LNCAP (cell line): Measurements from ENCODE around the gene ITPK1.

Source experiments
- TF ChIP-seq, protein P1 (sequence below): fragments of 450-650 bp; IDR thresholded peaks from 2 replicates; pipeline ENCODE4 v1.5.1; 2017; ENCODE audit warnings: mild to moderate bottlenecking

Gene ITPK1

DNA sequence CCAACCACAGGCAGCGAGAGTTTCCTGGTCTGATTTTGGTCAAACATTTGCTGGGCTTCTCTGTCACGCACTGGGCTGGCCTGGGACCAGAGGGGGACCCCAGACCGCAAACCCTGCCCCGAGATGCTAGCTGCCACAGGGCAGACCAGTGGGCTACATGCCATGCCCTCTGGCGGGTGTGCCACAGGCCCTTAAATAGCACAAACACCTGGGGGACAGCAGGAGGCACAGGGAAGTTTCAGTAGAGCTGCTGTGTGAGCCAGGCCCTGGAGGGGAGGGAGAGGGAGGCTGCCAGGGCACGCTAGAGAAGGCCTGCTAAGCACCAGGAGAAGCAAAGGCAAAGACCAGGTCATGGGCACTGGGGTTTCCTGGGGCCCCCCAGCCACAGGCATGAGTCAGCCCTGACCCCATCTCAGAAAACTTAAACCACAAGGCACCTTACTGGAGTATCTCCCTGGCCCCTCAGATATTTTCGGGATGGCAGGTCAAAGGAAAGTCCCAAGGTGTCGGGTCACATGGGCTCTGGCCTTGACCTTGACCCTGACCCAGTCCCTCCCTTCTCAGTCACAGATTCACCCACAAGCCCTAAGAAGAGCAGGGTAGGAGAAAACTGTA, 29.2 kb downstream of the ITPK1 start:
- TF ChIP-seq, protein P1, sequence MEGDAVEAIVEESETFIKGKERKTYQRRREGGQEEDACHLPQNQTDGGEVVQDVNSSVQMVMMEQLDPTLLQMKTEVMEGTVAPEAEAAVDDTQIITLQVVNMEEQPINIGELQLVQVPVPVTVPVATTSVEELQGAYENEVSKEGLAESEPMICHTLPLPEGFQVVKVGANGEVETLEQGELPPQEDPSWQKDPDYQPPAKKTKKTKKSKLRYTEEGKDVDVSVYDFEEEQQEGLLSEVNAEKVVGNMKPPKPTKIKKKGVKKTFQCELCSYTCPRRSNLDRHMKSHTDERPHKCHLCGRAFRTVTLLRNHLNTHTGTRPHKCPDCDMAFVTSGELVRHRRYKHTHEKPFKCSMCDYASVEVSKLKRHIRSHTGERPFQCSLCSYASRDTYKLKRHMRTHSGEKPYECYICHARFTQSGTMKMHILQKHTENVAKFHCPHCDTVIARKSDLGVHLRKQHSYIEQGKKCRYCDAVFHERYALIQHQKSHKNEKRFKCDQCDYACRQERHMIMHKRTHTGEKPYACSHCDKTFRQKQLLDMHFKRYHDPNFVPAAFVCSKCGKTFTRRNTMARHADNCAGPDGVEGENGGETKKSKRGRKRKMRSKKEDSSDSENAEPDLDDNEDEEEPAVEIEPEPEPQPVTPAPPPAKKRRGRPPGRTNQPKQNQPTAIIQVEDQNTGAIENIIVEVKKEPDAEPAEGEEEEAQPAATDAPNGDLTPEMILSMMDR: no peak

DNA sequence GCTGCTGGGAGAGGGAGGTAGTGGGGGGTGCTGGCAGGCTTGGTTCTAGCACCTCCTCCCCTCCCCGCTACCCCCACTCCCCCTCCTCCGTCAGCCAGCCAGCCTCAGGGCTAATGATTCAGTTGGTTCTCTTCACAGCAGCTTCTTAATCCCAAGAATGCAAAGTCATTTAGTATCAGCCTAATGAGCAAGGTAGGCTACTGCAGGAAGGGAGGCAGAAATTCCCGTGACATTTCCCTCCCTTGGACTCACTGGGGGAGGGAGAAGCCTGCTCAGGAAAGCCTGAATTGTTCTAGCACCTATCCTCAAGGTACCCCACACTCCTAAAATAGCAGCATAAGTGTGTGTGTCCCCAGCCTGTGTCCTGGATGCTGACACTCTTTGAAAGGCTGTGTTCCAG, 29.8 kb downstream of the ITPK1 start:
- TF ChIP-seq, protein P1: no peak

DNA sequence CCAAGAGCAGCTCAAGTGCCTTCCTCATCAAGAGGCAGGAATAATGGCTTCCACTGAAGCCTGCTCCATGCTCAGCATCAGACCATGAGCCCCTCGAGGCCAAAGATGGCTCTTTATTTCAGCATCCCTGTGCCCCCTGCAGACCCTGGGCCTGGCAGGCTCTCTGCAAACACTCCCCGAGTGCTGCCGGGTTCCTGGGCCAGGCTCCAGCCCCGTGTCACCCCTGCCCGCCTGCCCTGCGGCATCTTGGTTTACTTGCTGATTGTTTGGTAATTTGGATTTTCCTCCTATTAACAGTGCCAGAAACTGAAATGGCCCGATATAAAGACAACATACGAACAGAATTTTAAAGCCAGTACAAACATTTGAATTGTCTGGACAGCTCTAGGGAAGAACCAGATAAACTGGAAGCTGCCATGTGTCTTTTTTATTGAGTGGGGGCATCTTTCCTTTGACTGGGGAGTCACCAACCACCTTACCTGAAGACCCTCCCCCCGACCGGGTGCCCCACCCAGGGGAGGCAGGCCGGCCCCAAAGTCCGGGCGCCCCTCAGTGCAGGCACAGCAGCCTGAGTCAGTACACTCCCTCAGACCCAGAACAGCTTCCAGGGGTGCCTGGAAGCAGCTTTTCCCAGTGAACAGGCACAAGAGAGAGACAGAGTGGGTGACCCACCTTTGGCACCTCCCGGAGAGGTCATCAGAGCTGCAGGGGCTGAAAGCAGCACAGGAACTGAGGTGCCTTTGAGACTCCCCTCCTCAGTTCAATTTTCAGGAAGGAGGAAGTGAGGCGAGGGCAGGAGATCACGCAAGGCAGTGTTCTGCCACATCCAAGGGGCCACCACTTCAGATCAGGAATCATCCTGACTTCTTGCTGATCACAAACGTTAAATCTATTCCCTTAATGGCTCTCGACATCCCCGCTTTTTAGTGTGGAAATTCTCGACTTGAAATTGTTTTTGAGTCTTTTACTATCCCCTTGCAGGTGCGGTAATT, 30.6 kb downstream of the ITPK1 start:
- TF ChIP-seq, protein P1: no peak

DNA sequence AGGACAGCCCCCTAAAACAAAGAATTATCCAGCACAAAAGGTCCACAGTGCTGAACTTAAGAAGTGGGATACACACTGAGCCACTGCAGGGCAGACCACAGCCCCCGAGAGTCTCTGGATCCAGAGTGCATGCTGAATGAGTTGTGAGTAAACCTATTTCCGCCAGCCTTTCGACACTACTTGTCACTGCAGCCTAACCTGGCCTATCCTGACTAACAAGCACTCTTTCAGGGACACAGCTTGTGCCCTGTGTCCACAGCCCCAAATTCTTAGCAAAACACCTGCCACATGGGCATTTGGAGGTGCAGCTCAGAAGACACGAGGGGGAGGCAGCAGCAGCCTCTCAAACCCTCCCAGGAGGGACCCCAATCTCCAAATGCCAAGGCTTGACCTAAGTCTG, 31.3 kb downstream of the ITPK1 start:
- TF ChIP-seq, protein P1: no peak

DNA sequence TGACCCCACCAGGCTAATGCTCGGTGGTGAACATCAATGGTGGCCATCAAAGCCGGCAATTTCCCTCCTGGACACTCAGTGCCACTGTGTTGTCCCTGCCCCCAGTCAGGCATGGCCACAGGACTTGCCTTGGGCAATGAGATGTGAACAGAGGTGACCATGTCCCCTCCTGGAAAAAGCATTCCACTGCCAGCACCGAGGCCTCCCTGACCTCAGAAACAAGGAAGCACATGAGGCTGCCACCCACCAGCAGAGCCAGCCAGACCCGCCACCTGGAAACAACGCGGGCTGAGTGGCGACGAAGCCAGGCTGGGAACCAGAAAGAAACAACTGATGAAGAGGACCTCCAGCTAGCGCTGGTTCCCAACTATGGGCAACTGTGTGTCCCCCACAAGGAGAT, 31.8 kb downstream of the ITPK1 start:
- TF ChIP-seq, protein P1: no peak

DNA sequence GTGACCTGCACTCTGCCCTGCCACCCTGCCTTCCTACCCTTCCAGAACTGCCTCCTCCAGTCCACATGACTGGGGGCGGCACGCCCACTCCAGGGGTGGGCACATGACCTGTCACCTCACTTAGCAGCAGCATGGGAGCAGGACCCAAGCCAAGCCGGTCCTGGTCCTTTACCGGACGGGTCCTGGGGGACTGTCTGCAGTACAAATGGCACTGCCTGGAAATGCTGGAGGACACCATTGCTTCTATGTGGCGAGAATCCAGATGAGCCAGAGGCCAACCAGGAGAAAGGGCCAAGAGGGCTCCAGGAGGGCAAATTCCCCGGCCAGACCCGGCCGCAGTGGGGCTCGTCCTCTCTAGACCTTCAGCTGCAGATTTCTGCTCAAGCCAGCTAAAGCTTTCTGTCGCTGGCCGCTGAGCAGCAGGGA, 33.1 kb downstream of the ITPK1 start:
- TF ChIP-seq, protein P1: no peak

DNA sequence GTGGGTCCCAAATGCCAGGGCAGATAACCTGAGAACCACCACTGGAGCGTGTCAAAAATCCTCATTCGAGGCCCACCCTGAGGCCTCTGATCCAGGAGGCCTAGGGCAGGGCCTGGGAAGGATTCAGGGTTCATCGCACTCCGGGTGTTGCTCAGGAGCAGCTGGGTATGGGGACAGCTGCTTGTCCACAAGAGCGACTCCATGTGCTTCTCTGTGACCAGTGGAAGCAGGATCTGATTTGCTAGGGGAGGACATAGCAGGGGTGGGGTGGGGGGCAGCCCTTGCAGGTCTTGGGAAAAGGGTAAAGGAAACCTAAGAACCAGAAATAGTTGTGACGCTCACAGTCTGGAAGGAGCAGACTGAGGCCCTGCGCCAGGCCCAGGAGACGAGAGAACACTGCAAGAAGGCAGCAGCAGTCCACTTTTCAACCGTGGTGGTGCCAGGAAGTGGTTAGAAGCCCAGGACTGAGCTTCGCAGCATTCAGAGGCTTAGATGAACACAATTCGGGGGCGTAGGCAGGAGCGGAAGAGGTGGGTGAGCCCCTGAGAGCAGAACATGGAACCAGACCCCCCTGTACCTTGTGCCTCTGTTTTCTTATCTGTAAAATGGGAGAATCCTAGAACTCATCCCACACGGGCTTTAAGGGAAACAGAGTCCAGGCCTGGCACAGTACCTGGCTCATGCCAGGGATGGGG, 33.7 kb downstream of the ITPK1 start:
- TF ChIP-seq, protein P1: no peak
